ENCODE data around the gene DGUOK.

DGUOK gene

GRCh38 chr2:73994178-73994831 lies 67.6 kb downstream of the DGUOK start:
- in situ Hi-C loops (cut with HindIII; ENCODE audit: low pct_unique_long_range_greater_than_20kb, low sequenced_read_pairs) = no loop called here
- no peak for DNase-seq (ENCODE audit: low read depth in 1 of 2, low spot score in 1 of 2)
- no peak for TF ChIP-seq JUND (IDR thresholded peaks at IDR 0.05; ENCODE audit: low read depth)

GRCh38 chr2:73995810-73996209 lies 69.1 kb downstream of the DGUOK start:
- in situ Hi-C loops (cut with HindIII; ENCODE audit: low pct_unique_long_range_greater_than_20kb, low sequenced_read_pairs) = no loop called here
- TF ChIP-seq JUND (IDR thresholded peaks at IDR 0.05; ENCODE audit: low read depth) = no peak
- DNase-seq (ENCODE audit: low read depth in 1 of 2, low spot score in 1 of 2) = no peak

- in situ Hi-C loops (cut with HindIII; ENCODE audit: low pct_unique_long_range_greater_than_20kb, low sequenced_read_pairs) = no loop called here
- no peak for DNase-seq (ENCODE audit: low read depth in 1 of 2, low spot score in 1 of 2)
- no peak for TF ChIP-seq JUND (IDR thresholded peaks at IDR 0.05; ENCODE audit: low read depth)
Measured at GRCh38 chr2:73997813-73998212, 71.1 kb downstream of the DGUOK start.

GRCh38 chr2:73998451-73998850 lies 71.8 kb downstream of the DGUOK start:
- no peak for DNase-seq (ENCODE audit: low read depth in 1 of 2, low spot score in 1 of 2)
- TF ChIP-seq JUND (IDR thresholded peaks at IDR 0.05; ENCODE audit: low read depth) = no peak
- in situ Hi-C loops (cut with HindIII; ENCODE audit: low pct_unique_long_range_greater_than_20kb, low sequenced_read_pairs) = no loop called here

- in situ Hi-C loops (cut with HindIII; ENCODE audit: low pct_unique_long_range_greater_than_20kb, low sequenced_read_pairs) = no loop called here
- TF ChIP-seq JUND (IDR thresholded peaks at IDR 0.05; ENCODE audit: low read depth) = no peak
- DNase-seq (ENCODE audit: low read depth in 1 of 2, low spot score in 1 of 2) = no peak
Measured at GRCh38 chr2:73998933-73999332, 72.3 kb downstream of the DGUOK start.

- no peak for DNase-seq (ENCODE audit: low read depth in 1 of 2, low spot score in 1 of 2)
- TF ChIP-seq JUND (IDR thresholded peaks at IDR 0.05; ENCODE audit: low read depth) = no peak
- in situ Hi-C loops (cut with HindIII; ENCODE audit: low pct_unique_long_range_greater_than_20kb, low sequenced_read_pairs) = no loop called here
Measured at GRCh38 chr2:73999881-74000597, 73.4 kb downstream of the DGUOK start.

GRCh38 chr2:74000666-74001065 lies 74.0 kb downstream of the DGUOK start:
- in situ Hi-C loops (cut with HindIII; ENCODE audit: low pct_unique_long_range_greater_than_20kb, low sequenced_read_pairs) = no loop called here
- no peak for DNase-seq (ENCODE audit: low read depth in 1 of 2, low spot score in 1 of 2)
- no peak for TF ChIP-seq JUND (IDR thresholded peaks at IDR 0.05; ENCODE audit: low read depth)

GRCh38 chr2:74001121-74001520 lies 74.4 kb downstream of the DGUOK start:
- no peak for TF ChIP-seq JUND (IDR thresholded peaks at IDR 0.05; ENCODE audit: low read depth)
- DNase-seq (ENCODE audit: low read depth in 1 of 2, low spot score in 1 of 2) = no peak
- in situ Hi-C loops (cut with HindIII; ENCODE audit: low pct_unique_long_range_greater_than_20kb, low sequenced_read_pairs) = no loop called here

GRCh38 chr2:74001781-74002504 lies 75.3 kb downstream of the DGUOK start:
- DNase-seq (ENCODE audit: low read depth in 1 of 2, low spot score in 1 of 2) = no peak
- no peak for TF ChIP-seq JUND (IDR thresholded peaks at IDR 0.05; ENCODE audit: low read depth)
- in situ Hi-C loops (cut with HindIII; ENCODE audit: low pct_unique_long_range_greater_than_20kb, low sequenced_read_pairs) = no loop called here

GRCh38 chr2:74002505-74003421 lies 76.1 kb downstream of the DGUOK start:
- peak in 1 of 2 experiments; percentile 64 for DNase-seq (ENCODE audit: low read depth in 1 of 2, low spot score in 1 of 2)
- in situ Hi-C loops (cut with HindIII; ENCODE audit: low pct_unique_long_range_greater_than_20kb, low sequenced_read_pairs) = no loop called here
- no peak for TF ChIP-seq JUND (IDR thresholded peaks at IDR 0.05; ENCODE audit: low read depth)

- in situ Hi-C loops (cut with HindIII; ENCODE audit: low pct_unique_long_range_greater_than_20kb, low sequenced_read_pairs) = no loop called here
- TF ChIP-seq JUND (IDR thresholded peaks at IDR 0.05; ENCODE audit: low read depth) = no peak
- DNase-seq (ENCODE audit: low read depth in 1 of 2, low spot score in 1 of 2) = no peak
Measured at GRCh38 chr2:74003494-74004211, 77.0 kb downstream of the DGUOK start.
